GM04504 (cell line): ENCODE measurements around the gene CHMP5.

Experiments
- DNase-seq: peaks from one replicate; pipeline ENCODE4 v3.0.0-alpha.2; 2012; ENCODE audit warnings: low read depth

The CHMP5 gene

DNA sequence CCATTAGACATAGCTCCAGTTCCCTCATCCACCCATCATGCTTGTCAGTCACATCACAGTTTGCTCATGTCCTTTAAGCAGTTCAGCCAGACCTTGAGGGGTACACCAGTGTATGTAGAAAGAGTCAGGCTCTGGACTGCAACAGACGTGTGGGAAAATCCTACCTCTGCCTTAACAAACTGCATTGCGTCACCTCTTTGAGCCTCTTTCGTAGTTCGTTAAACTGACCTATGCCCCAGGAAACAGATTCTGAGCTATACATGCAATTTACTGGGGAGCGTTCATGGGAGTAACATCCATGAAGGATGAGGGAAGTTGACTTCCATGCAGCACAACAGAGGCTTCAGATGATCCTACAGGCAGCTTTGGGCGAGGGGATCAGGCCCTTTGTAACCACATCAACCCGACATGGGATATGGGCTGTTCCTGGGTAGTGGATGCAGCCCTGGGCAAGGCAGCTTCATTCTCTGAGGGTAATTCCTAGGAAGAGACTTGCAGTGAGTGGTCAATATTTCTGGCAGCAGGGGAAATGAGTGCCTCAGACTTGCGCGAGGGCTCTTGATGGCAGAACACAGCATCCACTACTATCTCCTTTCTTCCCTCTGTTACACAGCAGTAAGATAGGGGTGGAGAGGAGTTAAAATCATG, 20.6 kb upstream of the CHMP5 start:
- no peak for DNase-seq

DNA sequence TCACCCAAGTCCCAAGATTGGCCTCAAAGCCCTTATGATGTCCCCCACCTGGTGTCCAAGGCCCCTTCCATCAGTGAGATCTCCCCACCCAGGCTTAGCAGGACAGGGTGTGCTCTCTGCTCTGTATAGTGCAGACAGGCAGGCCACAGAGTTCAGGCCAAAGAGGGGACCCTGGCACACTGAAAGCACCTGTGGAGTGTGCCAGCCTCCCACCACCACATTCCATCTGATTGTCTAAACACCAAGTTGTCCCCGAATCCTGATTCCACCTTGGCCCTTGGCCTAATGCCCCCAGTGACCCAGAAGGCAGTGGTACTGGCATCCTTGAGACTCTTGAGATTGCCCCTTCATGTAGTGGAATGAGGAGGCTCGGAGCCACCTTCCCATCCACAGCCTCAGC, 19.5 kb upstream of the CHMP5 start:
- DNase-seq: no peak

DNA sequence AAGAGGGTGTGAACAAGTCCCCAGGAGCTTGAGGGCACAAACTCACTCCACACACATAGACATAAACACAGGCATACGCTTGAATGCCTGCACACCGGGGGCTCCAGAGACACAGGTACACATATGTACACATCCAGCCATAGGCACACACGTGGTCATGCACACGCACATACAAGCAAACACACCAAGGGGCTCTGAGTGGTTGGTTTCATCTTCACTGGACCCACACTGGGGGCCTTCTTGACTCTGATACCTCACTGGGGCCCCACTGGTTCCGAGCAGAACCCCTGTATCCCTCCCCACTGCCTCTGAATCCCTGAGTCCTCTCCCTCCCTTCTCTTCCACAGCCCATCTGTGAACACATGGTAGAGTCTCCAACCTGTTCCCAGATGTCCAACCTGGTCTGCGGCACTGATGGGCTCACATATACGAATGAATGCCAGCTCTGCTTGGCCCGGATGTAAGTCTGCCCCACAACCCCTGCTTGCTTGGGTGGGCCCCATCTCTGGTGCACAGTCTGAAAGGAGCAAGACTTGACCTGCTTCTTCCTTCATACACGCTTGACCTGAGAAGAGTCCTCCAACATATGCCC, 18.5 kb upstream of the CHMP5 start:
- no peak for DNase-seq

DNA sequence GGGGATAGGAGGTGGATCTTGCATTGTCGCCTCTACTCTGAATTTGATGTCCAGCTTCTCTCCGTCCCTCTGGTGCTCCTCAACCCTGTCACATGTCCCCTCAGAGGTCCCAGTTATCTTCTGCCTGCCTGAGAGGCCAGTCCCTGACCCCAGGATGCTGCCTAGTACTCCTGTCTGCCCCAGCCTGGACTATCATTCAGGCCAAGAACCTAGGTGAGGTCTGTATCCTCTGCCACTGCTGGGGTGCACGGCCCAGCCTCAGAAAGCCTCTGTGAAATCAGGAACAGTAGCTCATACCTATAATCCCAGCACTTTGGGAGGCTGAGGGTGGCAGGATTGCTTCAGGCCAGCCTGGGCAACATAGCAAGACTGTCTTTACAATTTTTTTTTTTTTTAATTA, 16.2 kb upstream of the CHMP5 start:
- DNase-seq: no peak

DNA sequence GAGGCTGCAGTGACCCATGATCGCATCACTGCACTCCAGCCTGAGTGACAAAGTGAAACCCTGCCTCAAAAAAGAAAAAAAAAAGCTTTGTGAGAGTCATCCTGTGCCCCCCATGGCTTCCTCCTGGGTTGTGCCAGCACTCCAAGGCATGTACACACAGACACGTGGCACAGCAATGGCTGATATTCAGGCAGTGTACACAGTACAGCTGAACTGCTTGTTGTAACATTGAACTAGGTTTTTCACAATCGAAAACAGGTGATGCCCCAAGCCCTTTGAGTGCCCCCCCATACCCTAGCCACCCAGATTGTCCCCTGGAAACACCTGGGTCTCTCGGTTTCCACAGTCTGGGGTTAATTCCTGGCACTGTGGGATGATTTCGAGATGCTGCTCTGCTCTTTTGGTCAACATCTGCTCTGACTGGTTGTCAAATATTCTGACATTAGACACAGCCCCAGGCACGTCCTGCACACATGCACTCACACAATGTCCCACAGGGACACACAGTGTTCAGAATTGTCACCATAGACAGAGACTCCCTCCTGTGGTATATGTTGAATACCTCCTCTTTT, 15.7 kb upstream of the CHMP5 start:
- no peak for DNase-seq

DNA sequence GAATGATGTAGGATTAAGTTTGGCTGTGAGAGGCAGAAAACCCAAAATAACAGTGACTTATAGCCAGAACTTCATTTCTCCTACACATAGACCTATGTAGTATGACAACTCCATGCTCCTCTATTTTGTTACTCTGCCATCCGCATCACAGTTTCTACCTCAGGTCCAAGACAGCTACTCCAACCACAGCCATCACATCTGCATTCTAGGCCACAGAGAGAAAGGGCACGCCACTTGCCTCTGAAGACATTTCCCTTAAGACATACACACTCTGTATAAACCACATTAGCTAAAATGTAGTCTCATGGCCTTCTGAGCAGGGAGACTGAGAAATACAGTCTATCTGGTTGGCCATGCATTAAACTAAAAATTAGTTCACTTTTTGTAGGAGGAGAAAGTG, 14.9 kb upstream of the CHMP5 start:
- no peak for DNase-seq

DNA sequence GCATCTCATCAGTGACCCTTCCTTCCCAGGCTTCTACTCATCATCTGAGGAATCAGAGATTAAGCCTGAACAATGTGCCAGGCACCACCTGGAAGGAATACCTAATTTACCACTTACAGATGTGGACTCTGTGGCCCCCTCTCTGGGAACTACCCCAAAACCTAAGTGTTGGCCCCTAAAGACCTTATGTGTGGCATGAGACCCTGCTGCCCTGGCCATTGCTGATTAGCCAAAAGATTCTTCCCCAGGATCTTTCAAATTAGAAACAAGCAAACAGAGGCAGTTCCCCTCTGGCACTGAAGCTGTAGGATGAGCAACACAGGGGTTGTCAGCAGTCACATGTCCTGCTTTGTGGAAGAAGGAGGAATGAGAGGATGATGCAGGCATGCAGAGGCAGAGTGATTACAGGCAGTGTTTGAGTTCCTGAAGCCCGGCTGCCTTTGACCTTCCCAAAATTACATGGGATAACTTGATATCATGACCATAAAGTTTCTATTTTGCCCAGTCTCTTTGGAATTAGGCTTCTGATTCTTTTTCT, 14.3 kb upstream of the CHMP5 start:
- peak; percentile 50 for DNase-seq

DNA sequence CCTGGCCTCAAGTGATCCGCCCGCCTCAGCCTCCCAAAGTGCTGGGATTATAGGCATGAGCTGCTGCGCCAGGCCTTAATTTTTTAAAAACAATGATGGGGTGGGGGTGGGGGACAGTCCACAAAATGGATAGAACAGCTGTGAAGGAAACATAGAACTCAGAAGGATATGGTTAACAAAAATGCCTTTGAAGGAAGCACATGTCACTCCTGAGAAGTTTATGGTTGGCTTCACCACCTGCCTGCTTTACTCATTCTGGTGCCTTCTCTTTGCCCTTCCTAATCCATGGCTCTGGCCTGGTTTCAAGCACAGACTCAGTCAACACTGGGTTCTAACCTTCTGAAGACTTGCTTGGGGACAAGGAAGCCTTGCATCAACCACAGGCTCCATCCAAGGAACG, 10.6 kb upstream of the CHMP5 start:
- DNase-seq: no peak

DNA sequence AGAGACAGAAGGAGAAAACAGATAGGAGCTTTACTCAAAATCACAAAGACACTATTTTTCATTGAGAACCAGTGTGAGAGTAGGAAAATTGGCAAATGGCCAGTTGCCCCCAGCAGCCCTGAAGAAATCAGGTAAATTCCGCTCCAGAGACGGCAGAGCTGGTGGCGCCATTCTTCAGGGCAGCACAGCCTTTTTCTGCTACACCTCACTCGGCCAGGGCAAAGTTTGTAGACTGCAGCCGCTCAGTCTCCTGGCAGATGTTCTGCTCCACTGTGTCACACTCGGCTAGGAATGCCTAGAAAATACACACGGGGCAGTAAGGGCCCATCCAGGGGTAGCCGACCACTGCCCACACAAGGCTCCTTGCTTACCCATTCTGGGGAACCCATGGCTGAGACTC, 9.8 kb upstream of the CHMP5 start:
- DNase-seq: no peak

DNA sequence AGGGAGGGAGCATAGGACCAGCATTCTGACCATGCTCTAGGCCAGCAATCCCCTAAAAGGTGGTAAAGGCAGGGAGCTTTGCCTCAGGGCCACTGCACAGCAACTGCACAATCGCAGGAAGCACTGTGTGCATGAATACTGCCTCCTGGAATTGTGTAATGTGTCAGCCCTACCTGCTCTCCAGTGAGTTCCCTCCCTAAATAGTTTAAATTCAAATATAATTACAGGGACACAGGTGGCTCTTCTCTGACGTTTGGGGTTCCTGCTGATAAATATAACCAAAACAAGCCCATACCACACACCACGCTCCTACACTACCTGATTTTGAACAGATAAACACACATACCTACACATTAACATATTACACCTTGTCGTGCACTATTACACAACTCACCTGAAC, 9.4 kb upstream of the CHMP5 start:
- DNase-seq: no peak

DNA sequence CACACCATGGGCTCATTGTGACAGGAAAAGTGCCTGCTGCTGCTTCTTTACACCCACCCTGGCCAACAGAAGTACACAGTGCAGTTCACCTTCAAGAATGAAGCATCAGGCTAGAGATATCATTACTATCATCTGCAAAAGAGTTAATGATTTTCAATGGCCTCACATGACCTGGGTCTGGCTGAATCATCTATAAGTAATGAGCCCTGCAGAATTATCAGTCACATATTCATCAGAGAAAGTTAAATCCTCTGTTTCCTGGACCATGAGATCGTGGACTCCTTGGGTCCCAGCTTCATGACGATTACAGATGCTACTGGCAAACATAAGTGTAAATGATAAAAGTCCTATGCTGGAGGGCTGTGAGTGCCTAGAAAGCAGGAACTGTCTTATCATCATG, 8.6 kb upstream of the CHMP5 start:
- no peak for DNase-seq

DNA sequence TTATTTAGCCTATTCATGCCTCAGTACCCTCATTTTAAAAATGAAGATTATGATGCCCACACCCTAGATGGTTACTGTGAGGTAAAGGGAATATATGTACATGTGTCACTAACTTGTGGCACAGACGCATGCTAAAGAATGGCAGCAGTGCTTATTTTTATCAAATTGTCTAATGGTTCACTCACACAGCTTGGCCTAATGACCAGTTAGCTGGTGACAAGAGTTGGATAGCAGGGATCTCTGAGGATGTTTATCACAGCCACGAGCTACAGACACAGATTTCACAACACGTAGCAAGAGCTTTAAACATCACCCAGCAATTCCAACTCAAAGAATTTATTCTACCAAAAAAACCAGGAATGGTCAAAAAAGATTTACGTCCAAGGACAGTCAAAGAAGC, 7.6 kb upstream of the CHMP5 start:
- no peak for DNase-seq

DNA sequence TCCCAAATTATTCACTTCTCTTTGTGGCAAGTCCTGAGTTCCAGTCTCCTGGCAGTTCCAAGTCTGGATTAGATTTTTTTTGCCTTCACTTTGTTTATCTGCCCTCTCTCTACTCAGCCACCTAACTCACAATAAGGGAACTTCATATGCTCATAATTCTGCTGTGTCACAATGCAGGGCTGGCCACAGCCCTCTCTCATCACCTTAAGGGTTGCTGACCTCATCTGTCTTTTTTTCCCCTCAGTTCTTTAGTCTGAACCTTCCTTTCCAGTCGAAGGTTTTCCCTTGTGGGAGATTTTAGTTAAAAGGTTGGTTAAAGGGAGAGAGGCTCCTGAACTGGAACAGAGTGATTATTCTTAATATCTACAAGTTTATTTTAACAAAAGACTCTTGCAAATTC, 4.5 kb upstream of the CHMP5 start:
- DNase-seq: no peak

DNA sequence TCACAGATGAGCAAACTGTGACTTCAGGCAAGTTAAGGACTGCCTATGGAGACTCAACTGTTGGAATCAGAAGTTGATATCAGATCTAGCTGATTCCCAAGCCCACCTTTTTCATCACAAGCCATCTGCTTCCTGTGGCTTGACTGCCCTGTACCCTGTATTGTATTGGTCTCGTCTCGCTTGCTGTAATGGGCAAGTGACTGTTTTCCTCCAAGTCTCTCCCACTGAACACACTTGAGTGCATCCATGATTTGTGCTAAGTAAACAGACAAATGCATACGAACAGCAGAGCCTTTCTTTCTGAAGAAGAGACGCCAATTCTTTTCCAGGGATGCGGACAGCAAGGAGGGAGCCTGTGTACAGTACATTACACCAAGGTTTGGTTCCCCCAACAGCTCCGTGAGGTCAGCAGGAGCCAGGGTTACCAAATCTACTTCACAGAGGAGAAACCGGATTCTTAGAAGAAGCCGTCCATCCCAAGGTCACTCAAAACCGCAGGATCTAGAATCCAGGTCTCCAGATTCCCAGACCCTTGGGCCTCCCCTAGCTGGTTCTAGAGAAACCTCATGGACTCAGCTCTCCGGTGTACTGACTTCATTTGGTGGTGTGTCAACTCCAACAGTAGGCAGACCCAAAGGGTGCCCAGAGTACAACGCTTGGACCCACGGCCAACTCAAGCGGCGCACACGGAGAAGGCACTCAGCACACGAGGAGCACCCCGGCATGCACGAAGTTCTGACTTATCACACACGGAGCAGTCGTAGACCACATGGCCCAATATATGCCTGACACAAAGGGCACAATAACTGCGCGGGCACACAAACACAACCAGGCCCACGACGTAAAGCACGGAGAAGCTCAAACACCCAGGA, 1.5 kb upstream of the CHMP5 start:
- no peak for DNase-seq

DNA sequence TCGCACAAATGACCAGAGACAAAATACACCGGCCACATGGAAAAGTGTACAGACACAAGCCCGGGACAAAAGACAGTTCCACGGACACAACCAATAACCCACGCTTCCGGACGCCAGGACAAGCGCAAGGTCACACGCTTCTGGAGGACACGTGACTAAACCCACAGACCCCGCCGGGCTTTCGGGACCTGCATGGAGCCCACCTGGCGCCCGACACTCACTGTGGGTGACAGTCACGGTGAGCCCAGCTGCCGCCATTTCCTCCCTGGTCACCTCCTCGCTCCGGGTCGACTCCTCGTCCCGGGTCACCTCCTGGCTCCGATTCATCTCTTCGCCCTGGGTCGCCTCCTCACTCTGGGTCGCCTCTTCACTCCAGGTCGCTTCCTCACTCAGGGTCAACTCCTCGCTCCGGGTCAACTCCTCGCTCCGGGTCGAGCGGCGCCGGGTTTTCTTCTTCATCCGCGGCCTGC, 811 bp upstream of the CHMP5 start:
- no peak for DNase-seq

DNA sequence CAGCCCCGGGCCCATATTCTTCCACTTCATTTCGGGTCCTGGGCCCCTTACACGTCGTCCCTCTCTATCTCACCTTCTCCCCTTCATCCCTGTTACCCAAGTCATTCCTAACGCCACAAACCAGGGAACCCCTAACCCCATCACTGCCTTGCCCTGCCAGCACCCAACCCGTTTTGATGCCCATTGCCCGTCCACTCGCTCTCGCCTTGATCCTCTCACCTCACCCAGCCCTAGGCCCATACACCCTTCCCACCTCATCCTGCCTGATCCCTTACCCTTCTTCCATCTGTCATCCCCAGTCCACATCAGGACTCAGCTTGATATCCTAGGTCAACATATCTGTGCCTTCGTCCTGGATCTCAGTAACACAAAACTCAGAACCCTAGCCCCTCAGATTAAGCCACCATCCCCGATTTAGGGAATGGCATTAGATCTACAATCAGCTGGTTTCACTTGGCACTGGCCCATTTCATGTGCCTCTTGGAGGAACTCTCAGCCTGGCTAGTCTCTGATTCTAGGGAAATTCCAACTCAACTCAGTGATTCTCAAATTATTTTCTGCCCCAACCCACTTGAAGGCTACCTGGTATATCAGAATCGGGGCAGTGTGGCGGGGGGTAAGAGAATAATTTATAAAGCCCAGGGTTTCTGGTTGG, 489 bp downstream of the CHMP5 start:
- no peak for DNase-seq

DNA sequence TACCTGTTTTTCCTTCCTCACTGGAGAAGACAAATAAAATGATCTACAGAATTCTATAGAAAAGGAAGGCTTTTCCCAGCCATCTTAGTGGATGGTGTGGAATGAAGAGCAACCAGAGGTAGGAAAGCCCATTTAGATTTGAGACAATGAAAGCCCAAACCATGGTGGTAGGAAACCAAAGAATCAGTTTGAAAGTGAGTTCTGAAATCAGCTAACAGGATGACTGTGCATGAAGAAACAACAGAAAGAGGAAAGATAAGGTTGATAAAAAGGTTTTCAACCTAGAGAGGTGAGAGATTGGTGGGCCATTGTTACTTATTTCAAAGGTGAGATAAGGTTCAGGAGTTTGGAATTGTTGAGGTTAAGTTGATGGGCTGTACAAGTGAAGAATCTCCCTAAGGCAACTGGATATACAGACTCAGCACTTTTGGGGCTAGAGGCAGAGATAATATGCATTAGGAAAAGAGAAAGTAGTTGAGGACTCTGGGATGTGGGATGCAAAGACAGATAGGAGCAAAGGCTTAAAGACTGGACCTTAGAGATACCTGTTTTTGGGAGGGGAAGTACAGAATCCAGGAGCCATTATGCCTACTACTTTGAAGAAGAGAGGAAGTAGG, 2.4 kb downstream of the CHMP5 start:
- no peak for DNase-seq

DNA sequence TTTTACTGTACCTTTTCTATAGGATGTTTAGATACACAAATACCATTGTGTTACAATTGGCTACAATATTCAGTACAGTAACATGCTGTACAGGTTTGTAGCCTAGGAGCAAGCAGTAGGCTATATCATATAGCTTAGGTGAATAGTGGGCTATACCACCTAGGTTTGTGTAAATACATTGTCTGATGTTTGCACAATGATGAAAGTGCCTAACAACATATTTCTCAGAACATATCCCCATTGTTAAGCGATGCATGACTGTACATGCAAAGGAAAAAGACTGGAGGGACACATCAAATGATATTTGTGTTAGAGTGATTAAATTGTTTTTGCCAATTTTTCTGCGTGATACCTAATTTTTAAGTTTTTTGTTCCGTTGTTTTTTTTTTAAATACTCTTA, 5.3 kb downstream of the CHMP5 start:
- no peak for DNase-seq

DNA sequence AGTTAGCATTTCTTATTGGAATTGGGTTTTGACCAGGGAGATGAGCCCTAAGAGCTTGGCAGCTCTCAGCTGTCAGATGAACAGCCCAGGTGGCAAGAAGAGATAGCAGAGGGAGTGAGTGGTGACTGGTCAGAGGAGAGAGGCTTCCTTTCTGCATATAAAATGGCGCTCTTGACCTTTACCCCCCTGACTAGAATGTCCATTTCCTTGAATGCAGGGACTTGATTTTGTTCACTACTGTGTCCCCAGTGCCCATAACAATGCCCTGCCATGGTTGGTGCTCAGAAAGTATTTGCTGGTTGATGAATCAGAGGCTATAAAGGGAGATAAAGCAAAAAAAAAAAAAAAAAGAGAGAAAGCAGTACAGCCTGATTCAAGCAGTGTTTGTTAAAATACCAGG, 7.2 kb downstream of the CHMP5 start:
- DNase-seq: no peak

DNA sequence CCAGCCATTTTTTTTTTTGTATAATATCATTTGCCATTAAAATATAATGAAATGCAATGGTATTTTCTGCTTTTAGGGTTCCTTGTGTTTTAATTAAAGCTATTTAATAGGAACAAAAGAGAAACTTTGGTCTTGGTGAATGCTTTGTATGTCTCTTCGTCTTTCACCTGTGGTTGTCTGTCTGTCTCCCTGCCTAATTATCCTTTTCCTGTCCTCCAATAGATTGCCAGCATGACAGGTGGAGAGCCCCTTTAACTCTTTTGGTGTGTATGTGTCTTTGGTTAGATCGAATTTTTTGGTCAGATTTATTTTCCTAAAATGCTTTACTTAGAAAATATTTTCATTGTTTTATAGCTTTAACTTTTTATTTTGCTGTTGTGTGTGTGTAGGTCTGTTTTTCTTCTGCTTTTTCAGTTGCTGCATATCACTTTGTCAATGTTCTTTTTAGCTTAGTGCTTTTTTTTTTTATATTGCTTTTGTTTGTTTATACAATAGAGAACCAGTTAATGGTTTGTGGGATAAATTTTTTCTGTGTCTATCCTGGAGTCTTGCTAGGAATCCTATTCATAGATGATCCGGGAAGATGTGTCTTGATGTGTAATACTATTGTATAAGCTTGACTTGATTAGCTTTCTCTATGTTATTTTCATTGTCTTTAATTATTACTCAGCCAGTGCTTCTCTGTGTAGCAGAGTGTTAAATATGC, 8.6 kb downstream of the CHMP5 start:
- DNase-seq: no peak

DNA sequence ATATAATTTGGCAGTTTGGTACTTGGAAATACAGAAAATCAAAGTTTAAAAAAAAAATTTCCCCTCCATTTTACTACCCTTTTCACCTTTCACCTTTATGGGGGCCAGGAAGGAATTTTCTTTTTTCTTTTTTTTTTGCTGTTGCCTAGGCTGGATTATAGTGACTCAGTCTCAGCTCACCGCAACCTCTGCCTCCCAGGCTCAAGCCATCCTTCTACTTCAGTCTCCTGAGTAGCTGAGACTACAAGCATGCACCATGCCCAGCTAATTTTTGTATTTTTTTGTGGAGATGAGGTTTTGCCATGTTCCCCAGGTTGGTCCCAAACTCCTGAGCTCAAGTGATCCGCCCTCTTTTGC, 9.1 kb downstream of the CHMP5 start:
- DNase-seq: no peak
